Measurements from ENCODE around the gene ASB10. TPM values are rescaled to one million over a fixed set of nuclear protein-coding genes. Genes with fewer than 3 reads are reported as not detected.

Gene ASB10
- total RNA-seq, 1 experiment from 2014 or later: not detected

- 0 out of 2 replicates have a peak, but pooled peaks cover 5% of the 10 kb centered on the region for H3K4me1 Mint-ChIP-seq
- ATAC-seq: no peak
Observed at GRCh38 chr7:151161757-151162156, 25.3 kb downstream of the ASB10 start.

More at GRCh38 chr7:151161757-151162156, 25.3 kb downstream of the ASB10 start:
- H3K27ac Mint-ChIP-seq: no peak overlapping the region
- no peaks in the 10 kb centered on the region for H3K9me3 Mint-ChIP-seq
- no peak for DNase-seq (ENCODE audit: low spot score)
- TF ChIP-seq CREB1 (CRISPR knock-in tag; IDR thresholded peaks at IDR 0.05): no peak
- TF ChIP-seq AR (CRISPR knock-in tag; IDR thresholded peaks at IDR 0.05): no peak
- no peak for TF ChIP-seq TEAD4 (CRISPR knock-in tag; IDR thresholded peaks at IDR 0.05)
- no peak for TF ChIP-seq ZNF219 (CRISPR knock-in tag; IDR thresholded peaks at IDR 0.05; ENCODE audit: borderline replicate concordance)
- no peak for TF ChIP-seq FOXP4 (CRISPR knock-in tag; IDR thresholded peaks at IDR 0.05)
- no peak for TF ChIP-seq NFATC4 (CRISPR knock-in tag; IDR thresholded peaks at IDR 0.05)
- TF ChIP-seq NFYB (CRISPR knock-in tag; conservative IDR thresholded peaks at IDR 0.05; ENCODE audit: low read depth): no peak
- TF ChIP-seq ARID4B (CRISPR knock-in tag; IDR thresholded peaks at IDR 0.05; ENCODE audit: borderline replicate concordance): no peak
- TF ChIP-seq FOXP1 (CRISPR knock-in tag; IDR thresholded peaks at IDR 0.05; ENCODE audit: borderline replicate concordance): no peak
- no peak for TF ChIP-seq GRHL2 (CRISPR knock-in tag; IDR thresholded peaks at IDR 0.05; ENCODE audit: insufficient replicate concordance, severe bottlenecking)
- TF ChIP-seq E2F4 (CRISPR knock-in tag; IDR thresholded peaks at IDR 0.05; ENCODE audit: borderline replicate concordance, low read depth): no peak
- TF ChIP-seq ZNF138 (CRISPR knock-in tag; conservative IDR thresholded peaks at IDR 0.05): no peak
- TF ChIP-seq CREM (CRISPR knock-in tag; IDR thresholded peaks at IDR 0.05): no peak
- no peak for TF ChIP-seq E2F5 (CRISPR knock-in tag; IDR thresholded peaks at IDR 0.05)
- no peak for TF ChIP-seq JUN (CRISPR knock-in tag; IDR thresholded peaks at IDR 0.05)
- no peak for TF ChIP-seq ZNF317 (CRISPR knock-in tag; IDR thresholded peaks at IDR 0.05; ENCODE audit: borderline replicate concordance, low read depth)
- no peak for TF ChIP-seq ZNF512 (CRISPR knock-in tag; IDR thresholded peaks at IDR 0.05; ENCODE audit: borderline replicate concordance)
- TF ChIP-seq PRDM15 (CRISPR knock-in tag; IDR thresholded peaks at IDR 0.05): no peak
- no peak for TF ChIP-seq SP1 (CRISPR knock-in tag; conservative IDR thresholded peaks at IDR 0.05)
- ChIA-PET POLR2A (no interaction called here), CTCF (no interaction called here)
- H3K27me3 Mint-ChIP-seq (ENCODE audit: low read depth): peaks cover 6% of the 10 kb centered on the region; the same call in 1 of the 2 replicates
- no peak overlapping the region for H3K4me3 Mint-ChIP-seq
- H3K36me3 Mint-ChIP-seq: no peaks in the 10 kb centered on the region
